AG09309 (cell line): ENCODE results near the gene ZNF723.
"Not testable (repeated sequence)": the region's sequence is repeated elsewhere in the genome, so short reads cannot be mapped to it uniquely, and the experiment has no call there.

Experiments used
- DNase-seq: peaks from one replicate; pipeline ENCODE4 v3.0.0-alpha.2; 2010; ENCODE audit warnings: low read depth
- H3K4me3 ChIP-seq: 2 replicates; pipeline ENCODE4 v1.5.1; 2011; ENCODE audit warnings: mild to moderate bottlenecking, low read depth, low read length, moderate library complexity; ENCODE audit not compliant: control insufficient read depth
- TF ChIP-seq, protein P1 (sequence below): IDR thresholded peaks from 2 replicates; pipeline ENCODE4 v1.5.1; 2011; ENCODE audit warnings: mild to moderate bottlenecking, low read depth, low read length, inconsistent platforms; ENCODE audit not compliant: insufficient read depth, control insufficient read depth; ENCODE audit errors: missing control alignments

Gene ZNF723

DNA sequence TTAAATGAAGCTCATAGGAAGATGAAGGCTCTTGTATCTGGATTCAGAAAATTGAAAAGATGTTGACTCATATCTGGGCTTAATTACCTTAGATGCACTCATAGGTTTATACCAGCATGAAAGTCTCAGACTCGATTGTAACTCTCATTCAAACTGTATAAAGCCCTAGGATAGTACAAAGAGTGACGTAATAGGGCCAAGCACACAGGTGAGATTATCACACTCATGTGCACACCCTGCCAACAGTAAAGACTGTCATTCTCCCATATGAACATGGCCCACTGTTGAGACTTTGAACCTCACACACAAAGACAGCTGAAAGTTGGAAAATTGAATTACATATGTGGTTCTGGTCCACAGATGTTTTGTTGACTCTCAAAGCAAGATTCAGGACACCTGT, 18.0 kb upstream of the ZNF723 start:
- no peak overlapping the region for H3K4me3 ChIP-seq
- no peak for DNase-seq
- TF ChIP-seq, protein P1, sequence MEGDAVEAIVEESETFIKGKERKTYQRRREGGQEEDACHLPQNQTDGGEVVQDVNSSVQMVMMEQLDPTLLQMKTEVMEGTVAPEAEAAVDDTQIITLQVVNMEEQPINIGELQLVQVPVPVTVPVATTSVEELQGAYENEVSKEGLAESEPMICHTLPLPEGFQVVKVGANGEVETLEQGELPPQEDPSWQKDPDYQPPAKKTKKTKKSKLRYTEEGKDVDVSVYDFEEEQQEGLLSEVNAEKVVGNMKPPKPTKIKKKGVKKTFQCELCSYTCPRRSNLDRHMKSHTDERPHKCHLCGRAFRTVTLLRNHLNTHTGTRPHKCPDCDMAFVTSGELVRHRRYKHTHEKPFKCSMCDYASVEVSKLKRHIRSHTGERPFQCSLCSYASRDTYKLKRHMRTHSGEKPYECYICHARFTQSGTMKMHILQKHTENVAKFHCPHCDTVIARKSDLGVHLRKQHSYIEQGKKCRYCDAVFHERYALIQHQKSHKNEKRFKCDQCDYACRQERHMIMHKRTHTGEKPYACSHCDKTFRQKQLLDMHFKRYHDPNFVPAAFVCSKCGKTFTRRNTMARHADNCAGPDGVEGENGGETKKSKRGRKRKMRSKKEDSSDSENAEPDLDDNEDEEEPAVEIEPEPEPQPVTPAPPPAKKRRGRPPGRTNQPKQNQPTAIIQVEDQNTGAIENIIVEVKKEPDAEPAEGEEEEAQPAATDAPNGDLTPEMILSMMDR: no peak

DNA sequence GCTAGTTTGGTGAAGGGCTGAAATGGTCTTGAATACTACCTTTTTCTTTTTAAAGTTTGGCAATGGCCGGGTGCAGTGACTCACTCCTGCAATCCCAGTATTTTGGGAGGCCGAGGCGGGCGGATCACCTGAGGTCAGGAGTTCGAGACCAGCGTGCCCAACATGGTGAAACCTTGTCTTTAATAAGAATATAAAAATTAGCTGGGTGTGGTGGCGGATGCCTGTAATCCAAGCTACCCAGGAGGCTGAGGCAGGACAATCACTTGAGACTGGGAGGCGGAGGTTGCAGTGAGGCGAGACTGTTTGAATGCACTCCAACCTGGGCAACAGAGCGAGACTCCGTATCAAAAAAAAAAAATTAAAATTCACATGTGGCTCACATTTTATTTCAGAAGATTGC, 880 bp upstream of the ZNF723 start:
- TF ChIP-seq, protein P1: no peak

DNA sequence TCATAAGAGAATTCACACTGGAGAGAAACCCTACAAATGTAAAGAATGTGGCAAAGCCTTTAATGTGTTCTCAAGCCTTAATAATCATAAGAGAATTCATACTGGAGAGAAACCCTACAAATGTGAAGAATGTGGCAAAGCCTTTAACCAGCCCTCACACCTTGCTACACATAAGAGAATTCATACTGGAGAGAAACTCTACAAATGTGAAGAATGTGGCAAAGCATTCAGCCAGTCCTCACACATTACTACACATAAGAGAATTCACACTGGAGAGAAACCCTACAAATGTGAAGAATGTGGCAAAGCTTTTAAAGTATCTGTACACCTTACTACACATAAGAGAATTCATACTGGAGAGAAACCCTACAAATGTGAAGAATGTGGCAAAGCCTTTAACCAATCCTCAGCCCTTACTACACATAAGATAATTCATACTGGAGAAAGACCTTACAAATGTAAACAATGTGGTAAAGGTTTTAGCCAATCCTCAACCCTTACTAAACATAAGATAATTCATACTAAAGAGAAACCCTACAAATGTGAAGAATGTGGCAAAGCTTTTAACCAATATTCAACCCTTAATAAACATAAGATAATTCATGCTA, 25.7 kb downstream of the ZNF723 start:
- not testable (repeated sequence) for H3K4me3 ChIP-seq, DNase-seq

More for the DNA sequence above, 880 bp upstream of the ZNF723 start:
- DNase-seq: no peak
- H3K4me3 ChIP-seq: no peak overlapping the region

DNA sequence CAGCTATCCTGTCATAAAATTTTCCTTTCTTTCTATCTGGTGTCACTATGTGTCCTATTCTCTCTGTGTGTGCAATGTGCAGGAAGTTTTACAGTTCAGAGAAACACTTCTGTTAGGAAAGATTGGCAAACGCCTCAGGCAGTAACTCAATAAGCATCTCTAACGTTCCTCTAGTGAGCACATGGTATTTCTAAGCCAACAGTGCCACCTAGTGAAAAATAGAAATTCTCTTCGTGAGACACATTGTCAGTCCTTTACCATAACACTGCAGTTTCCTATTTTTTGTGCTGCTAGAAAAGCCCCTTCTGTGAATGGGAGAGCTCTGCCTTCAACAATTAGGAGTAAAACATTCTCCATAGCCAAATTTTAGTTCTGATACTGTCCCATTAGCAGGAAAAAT, 50.7 kb downstream of the ZNF723 start:
- H3K4me3 ChIP-seq: no peak overlapping the region
- no peak for DNase-seq
- TF ChIP-seq, protein P1: no peak

DNA sequence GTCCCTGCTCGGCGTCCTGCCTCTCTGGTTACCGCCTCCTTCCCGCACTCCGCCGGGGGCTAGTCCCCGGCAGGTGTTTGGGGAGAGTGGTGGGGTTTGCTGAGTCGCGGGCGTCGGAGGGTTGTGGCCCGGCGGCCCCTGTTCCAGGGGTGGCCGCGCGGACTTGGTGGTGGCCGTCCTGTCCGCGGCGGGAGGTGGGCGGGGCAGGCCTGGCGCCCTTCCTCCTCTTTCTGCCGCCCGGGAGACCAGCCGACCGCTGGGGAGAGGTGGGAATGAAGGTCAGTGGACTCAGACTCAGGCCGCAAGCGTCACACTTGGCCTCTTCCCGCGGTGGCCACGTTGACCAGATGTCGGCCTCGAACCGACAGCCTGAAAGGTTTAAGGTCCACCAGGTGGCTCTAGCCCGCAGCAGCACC, 61.8 kb downstream of the ZNF723 start:
- H3K4me3 ChIP-seq: no peak overlapping the region
- no peak for DNase-seq
- TF ChIP-seq, protein P1: no peak

DNA sequence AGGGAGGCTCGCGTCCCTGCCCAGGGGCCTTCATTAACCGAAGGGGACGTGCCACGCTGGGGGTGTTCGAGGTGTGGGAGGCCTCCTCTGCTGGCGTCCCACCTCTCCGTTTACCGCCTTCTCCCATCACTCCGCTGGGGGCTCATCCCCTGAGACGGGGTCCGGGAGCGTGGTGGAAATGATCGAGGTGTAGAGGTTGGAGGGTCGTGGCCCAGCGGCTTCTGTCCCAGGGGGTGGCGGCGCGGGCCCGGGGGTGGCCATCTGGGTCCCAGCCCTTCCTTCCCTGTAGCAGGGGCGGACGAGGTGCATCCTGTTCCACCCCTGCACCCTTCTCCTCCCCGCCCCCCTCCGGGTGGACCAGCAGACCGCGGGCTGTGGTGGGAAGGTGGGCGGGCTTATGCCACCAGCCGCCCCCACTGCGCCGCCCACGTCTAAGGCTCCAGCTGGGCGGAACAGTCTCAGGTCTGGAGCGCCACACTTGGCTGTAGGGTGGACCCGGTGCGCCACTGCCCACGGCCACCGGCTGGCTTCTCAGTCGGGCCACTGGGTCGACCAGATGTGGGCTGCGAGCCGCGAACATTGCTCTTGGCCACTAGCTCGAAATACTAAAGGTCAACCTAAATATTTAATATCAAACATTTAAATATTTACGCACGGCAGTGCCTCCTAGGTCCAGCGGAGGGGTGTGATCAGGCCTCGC, 69.5 kb downstream of the ZNF723 start:
- DNase-seq: no peak
- TF ChIP-seq, protein P1: no peak
- H3K4me3 ChIP-seq: no peak overlapping the region
